SK-N-SH treated with all-trans-retinoic acid at 6 μM for 48 hours (cell line): ENCODE measurements around the gene CDH4.

Experiments used
- BACH2 ChIP-seq: fragments of 250-450 bp; sonication (Bioruptor Pico); IDR thresholded peaks from 2 replicates; pipeline ENCODE4 v1.9.0; 2021; ENCODE audit warnings: mild to moderate bottlenecking, borderline replicate concordance
- CREB5 ChIP-seq: fragments of 250-450 bp; sonication (Bioruptor Pico); IDR thresholded peaks from 2 replicates; pipeline ENCODE4 v1.5.1; 2020; ENCODE audit warnings: low read depth, mild to moderate bottlenecking, moderate library complexity
- CSDC2 ChIP-seq: fragments of 250-450 bp; sonication (Bioruptor Pico); IDR thresholded peaks from 2 replicates; pipeline ENCODE4 v1.5.0; 2020; ENCODE audit warnings: mild to moderate bottlenecking, moderate library complexity
- CSRNP3 ChIP-seq: fragments of 250-450 bp; sonication (Bioruptor Pico); IDR thresholded peaks from 2 replicates; pipeline ENCODE4 v1.5.1; 2021; ENCODE audit warnings: mild to moderate bottlenecking, moderate library complexity
- ESRRG ChIP-seq: fragments of 250-450 bp; sonication (Bioruptor Pico); IDR thresholded peaks from 2 replicates; pipeline ENCODE4 v1.6.1; 2021; ENCODE audit warnings: mild to moderate bottlenecking
- GLIS3 ChIP-seq: fragments of 250-450 bp; sonication (Bioruptor Pico); IDR thresholded peaks from 2 replicates; pipeline ENCODE4 v1.5.0; 2020; ENCODE audit warnings: mild to moderate bottlenecking, moderate library complexity
- OSR1 ChIP-seq: fragments of 250-450 bp; sonication (Bioruptor Pico); IDR thresholded peaks from 2 replicates; pipeline ENCODE4 v1.8.0; 2022; ENCODE audit warnings: moderate library complexity, mild to moderate bottlenecking, inconsistent platforms
- PATZ1 ChIP-seq: fragments of 250-450 bp; sonication (Bioruptor Pico); IDR thresholded peaks from 2 replicates; pipeline ENCODE4 v1.8.0; 2020; ENCODE audit warnings: mild to moderate bottlenecking, moderate library complexity, borderline replicate concordance
- RARB ChIP-seq: fragments of 250-450 bp; sonication (Bioruptor Pico); IDR thresholded peaks from 2 replicates; pipeline ENCODE4 v1.8.0; 2021; ENCODE audit warnings: mild to moderate bottlenecking, moderate library complexity
- ZC3H10 ChIP-seq: fragments of 250-450 bp; sonication (Bioruptor Pico); IDR thresholded peaks from 2 replicates; pipeline ENCODE4 v1.5.1; 2021; ENCODE audit warnings: mild to moderate bottlenecking, moderate library complexity
- ZFP30 ChIP-seq: fragments of 450-650 bp; formaldehyde crosslinking; IDR thresholded peaks from 2 replicates; pipeline ENCODE4 v1.5.0; 2022; ENCODE audit warnings: mild to moderate bottlenecking, moderate library complexity

GRCh38 chr20:61654726-61655125 is 402.7 kb downstream of the CDH4 start:
- TF ChIP-seq ESRRG (no peak), ZC3H10 (CRISPR knock-in tag) (no peak), RARB (CRISPR knock-in tag) (no peak), ZFP30 (CRISPR knock-in tag) (no peak), PATZ1 (CRISPR knock-in tag) (no peak), OSR1 (CRISPR knock-in tag) (no peak), CSRNP3 (CRISPR knock-in tag) (no peak), CREB5 (CRISPR knock-in tag) (no peak), GLIS3 (no peak), BACH2 (CRISPR knock-in tag) (no peak), CSDC2 (CRISPR knock-in tag) (no peak)
